GM18498 (cell line): Measurements from ENCODE around the gene BBS9.
A peak's percentile ranks its signal among the peaks of the same experiment; 100 is the strongest.
"Not testable (repeated sequence)": the region's sequence is repeated elsewhere in the genome, so short reads cannot be mapped to it uniquely, and the experiment has no call there.

Source experiments
- ATAC-seq: cut with Tn5 transposase; IDR thresholded peaks from one replicate; pipeline ENCODE4 v1.9.1; 2021; ENCODE audit warnings: mild to moderate bottlenecking, moderate library complexity; ENCODE audit not compliant: unreplicated experiment

The BBS9 gene

GRCh38 chr7:33128990-33129805 lies at the start of gene BBS9:
TSS of gene BBS9 (plus strand) at chr7:33129564. CDS start at chr7:33146253, 16,689 bp downstream.
- peak; percentile 100 for ATAC-seq

- ATAC-seq, result no peak
Measured at GRCh38 chr7:33079763-33080690, 49.3 kb upstream of the BBS9 start.

- ATAC-seq, result no peak
Measured at GRCh38 chr7:33087356-33087755, 42.0 kb upstream of the BBS9 start.

- ATAC-seq, result no peak
Measured at GRCh38 chr7:33087858-33088257, 41.5 kb upstream of the BBS9 start.

GRCh38 chr7:33089142-33089541 lies 40.2 kb upstream of the BBS9 start:
- ATAC-seq, result no peak

GRCh38 chr7:33091111-33091531 lies 38.2 kb upstream of the BBS9 start:
- no peak for ATAC-seq

GRCh38 chr7:33091641-33092191 lies 37.6 kb upstream of the BBS9 start:
- ATAC-seq, result no peak

- ATAC-seq, result no peak
Measured at GRCh38 chr7:33093266-33093665, 36.1 kb upstream of the BBS9 start.

GRCh38 chr7:33094745-33095275 lies 34.6 kb upstream of the BBS9 start:
- ATAC-seq, result not testable (repeated sequence)

GRCh38 chr7:33099154-33099940 lies 30.0 kb upstream of the BBS9 start:
- no peak for ATAC-seq

- ATAC-seq, result no peak
Measured at GRCh38 chr7:33100770-33101169, 28.6 kb upstream of the BBS9 start.

- ATAC-seq, result no peak
Measured at GRCh38 chr7:33101906-33102305, 27.5 kb upstream of the BBS9 start.

GRCh38 chr7:33107136-33108066 lies 22.0 kb upstream of the BBS9 start:
- ATAC-seq, result peak; percentile 43

GRCh38 chr7:33108554-33109004 lies 20.8 kb upstream of the BBS9 start:
- peak; percentile 17 for ATAC-seq

- peak; percentile 91 for ATAC-seq
Measured at GRCh38 chr7:33109005-33109757, 20.2 kb upstream of the BBS9 start, which contains the start of gene RP9. TSS of gene RP9 (minus strand) at chr7:33109404. CDS start at chr7:33109372, 32 bp downstream.

GRCh38 chr7:33109758-33110238 lies 19.6 kb upstream of the BBS9 start:
- no peak for ATAC-seq

- ATAC-seq, result no peak
Measured at GRCh38 chr7:33111614-33112013, 17.8 kb upstream of the BBS9 start.

- no peak for ATAC-seq
Measured at GRCh38 chr7:33114976-33115375, 14.4 kb upstream of the BBS9 start.
